ENCODE measurements around the gene SLC26A3.

SLC26A3 gene

DNA sequence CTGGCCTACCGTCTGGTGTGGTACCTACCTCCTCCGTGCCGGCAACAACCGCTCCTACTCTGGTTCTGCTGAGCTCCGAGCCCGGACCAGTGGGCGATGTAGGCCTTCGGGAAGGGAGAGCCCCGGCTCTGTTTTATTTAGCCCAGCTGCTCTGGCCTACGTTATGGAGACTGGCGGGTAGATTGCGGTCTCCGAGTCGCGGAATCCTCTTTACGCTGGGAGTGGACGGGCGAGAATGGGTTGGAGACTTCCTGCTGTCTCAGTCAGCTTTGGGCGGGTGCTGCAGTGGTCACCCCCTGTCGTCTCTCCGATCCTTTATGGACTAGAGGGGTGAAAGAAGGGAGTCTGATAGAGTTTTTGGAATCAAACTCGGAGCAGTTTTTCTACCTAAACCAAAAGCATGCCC, 58.7 kb downstream of the SLC26A3 start:
- DNase-seq (ENCODE audit: low read depth in 2 of 2): peak in 1 of 2 experiments; percentile 8

DNA sequence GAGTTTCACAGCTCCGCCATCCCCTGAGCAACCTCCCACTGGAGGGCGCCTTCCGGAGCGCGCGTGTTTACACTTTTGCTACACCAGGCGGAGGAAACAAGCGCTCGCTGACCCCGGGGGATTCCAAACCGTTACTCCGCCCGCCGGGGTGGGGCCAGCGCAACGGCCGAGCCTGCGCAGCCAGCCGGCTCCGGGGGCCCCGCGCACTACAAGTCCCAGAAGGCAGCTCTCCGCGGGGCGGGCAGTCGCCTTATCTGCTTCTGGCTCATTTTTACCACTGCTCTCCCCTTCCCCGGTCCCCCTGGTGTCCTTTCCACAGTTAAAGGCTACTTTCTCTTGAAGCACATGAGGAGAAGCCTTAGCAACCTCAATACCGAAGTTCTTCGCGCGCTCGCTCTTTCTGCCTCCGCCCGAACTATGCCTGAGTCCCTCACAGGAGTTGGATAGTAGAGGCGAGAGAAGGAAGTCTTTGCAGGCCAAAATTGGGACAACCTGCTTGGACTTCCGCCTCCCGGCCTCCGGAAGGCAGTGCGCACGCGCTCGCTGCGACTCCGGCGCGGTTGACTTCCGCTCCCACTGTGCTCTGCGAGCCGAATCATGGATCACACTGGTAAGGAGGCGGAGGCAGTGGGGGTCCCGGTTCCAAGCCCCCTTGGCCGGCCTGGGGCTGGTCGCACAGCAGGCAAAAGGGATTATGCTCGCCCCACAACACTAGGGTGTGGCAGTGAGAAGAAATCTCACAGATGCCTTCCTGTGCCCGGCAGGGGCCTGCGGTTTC, 59.3 kb downstream of the SLC26A3 start, which contains the start of gene CBLL1:
TSS of gene CBLL1 (plus strand) at position 576 of the 778 bp plus-strand sequence. CDS start at position 598, 22 bp downstream.
- peak; percentile 90 to 92 for DNase-seq (ENCODE audit: low read depth in 2 of 2)

DNA sequence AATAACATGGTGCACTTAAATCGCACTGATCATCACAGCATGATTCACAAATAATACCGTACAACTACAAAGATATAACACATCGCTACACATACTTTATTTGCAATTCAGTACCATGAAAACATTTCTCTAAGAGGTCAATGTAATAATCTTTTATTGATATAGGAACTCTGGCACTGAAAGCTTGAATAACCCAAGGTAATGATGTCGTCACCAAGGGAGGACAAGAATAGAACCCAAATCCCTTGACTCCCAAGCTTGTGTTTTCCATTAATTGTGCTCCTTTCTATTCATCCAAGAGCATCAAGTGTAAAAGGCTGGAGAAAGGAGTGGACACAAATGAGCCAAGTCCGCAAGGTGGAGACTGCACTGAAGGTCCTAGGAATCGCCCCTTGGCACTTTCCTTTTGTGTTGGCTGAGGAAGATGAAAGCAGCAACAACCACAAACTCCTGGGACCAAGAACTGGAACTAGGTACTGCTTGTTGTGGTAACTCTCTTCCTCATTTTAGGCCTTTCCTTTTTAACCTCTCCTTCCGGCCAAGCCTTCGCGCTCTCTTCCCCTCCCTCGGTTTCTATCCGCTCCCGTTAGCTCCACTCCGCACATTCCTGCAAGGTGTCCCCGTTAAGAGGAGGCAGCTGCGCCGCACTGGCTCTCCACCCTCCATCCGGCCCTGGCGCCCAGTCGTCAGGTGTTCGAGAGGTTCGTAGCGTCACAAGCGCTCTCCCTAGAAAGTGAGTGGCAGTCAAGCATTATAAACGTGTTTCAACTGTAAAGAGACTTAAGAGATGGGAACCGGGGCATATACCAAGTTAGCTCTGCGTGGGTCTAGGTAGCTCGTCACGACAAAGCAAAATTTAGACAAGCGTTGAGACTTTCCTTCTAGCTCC, 60.1 kb downstream of the SLC26A3 start:
- DNase-seq (ENCODE audit: low read depth in 2 of 2): no peak

DNA sequence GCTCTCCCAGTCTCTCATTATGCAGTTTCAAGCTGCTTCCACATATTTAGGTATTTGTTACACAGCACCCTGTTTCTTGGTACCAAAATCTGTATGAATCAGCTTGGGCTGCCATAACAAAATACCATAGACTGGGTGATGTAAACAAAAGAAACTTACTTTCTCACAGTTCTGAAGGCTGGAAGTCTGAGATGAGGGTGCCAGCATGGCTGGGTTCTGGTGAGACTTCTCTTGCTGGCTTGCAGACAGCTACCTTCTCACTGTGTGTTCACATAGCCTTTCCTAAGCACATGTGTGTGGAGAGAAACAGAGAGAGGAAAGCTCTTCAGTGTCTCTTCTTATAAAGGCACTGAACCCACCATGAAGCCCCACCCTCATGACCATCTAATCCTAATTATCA, 74.7 kb downstream of the SLC26A3 start:
- DNase-seq (ENCODE audit: low read depth in 2 of 2): no peak

DNA sequence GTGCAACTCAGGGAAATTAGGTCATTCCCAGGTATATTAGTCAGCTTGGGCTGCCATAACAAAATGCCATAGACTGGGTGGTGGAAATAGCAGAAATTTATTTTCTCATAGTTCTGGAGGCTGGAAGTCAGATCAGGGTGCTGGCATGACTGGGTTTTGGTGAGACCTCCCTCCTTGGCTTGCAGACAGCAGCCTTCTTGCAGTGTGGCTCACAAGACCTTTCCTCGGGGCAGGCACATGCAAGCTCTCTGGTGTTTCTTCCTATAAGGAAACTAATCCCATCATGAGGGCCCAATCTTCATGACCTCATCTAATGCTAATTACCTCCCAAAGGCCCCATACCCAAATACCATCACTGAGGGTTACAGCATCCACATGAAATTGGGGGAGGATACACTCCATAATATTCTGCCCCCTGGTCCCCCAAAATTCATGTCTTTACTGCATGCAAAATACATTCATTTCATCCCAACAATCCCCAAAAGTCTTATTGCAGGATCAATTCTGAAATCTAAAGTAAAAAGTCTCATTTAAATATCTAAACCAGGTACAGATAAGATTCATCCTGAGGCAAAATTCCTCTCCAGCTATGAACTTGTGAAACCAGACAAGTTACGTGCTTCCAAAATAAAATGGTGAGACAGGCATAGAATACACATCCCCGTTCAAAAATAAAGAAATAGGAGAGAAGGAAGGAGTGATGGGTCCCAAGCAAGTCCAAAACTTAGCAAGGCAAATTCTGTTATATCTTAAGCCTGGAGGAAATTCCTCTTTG, 76.5 kb downstream of the SLC26A3 start:
- DNase-seq (ENCODE audit: low read depth in 2 of 2): no peak

DNA sequence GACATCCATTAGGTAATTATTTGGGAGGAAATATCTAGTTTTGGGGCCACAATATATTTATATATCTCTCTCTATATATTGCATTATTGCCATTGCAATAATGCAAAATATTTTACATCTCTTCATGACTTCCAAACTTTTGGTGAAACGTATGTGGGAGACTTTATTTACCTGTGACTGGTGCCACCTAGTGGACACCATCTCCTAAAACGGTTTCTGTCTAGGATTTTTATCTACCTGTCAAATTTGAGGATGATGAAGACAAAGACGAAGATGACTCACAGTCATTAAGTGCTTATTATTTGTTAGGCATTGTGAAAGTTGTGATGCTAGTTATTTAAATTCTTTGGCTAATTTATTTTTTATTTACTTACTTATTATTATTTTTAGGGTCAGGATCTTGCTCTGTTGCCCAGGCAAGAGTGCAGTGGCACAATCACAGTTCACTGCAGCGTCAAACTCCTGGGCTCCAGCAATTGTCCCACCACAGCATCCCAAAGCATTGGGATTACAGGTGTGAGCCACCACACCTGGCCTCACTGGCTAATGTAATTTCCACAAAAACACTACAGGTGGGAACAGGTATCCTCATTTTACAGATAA, 77.8 kb downstream of the SLC26A3 start:
- peak; percentile 37 for DNase-seq (ENCODE audit: low read depth in 2 of 2)

DNA sequence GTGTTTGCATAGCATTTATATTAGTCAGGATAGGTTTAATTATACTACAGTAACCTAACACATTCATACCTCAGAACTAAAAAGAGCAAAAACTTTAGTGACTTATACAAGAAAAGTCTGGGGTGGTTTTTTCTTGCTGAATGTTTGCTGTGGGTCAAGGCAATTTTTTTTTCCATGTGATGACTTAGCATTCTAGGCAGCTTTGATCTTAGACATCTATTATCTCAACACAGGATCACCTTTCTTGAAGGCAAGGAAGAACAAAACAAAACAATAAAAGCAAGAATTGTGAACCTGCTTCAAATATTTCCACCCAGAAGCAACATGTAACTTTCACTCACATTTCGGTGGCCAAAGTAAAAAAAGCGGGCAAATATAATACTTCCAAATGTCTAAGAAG, 79.8 kb downstream of the SLC26A3 start:
- no peak for DNase-seq (ENCODE audit: low read depth in 2 of 2)

DNA sequence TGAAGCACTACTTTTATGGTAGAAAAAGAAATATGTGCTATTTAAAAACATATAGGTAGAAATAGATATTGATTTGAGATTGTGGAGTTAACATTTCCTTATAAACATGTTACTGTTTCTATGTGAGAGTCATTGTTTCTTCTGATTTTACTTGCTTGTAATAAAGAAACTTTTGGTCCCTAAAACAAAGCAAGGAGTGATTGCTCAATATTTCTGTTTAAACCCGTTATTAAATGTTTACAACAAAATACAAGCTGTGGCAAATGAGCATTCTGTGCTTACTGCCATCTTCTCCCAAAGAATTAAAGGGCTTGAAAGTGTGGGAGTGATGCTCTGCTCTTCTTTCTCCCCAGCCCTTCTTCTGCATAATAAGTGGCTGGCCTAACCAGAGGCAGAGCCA, 81.7 kb downstream of the SLC26A3 start:
- no peak for DNase-seq (ENCODE audit: low read depth in 2 of 2)

DNA sequence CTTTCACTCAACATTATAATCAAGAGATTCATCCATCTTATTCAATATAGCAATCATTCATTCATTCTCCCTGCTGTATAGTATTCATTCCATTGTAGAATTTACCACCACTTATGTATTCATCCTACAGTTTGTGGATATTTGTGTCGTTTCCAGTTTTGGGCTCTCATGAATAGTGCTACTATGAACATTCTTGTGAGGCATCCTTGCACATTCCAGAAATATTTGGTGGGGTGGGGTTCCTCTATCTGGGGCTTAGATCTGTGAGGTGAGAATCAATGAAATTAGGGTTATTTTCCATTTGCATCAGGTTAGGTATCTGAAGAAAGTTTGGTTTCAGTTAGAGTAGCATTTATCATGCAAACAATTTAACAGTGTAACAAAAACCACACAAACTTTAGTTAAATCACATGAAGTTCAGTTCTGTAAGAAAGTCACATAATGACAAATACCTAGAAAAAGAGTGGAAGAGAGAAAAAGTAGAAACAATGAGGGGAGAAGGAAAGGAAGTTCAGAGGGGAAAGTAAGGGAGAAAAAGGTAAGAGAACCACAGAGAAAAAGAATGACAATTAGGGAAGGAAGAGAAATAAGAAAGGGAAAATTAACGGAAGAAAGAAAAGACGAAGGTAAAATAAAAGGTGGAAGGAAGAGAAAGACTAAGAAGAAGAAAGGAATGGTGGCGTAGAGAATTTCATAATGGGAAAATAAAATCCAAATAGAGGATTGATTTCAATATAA, 84.4 kb downstream of the SLC26A3 start:
- DNase-seq (ENCODE audit: low read depth in 2 of 2): no peak

DNA sequence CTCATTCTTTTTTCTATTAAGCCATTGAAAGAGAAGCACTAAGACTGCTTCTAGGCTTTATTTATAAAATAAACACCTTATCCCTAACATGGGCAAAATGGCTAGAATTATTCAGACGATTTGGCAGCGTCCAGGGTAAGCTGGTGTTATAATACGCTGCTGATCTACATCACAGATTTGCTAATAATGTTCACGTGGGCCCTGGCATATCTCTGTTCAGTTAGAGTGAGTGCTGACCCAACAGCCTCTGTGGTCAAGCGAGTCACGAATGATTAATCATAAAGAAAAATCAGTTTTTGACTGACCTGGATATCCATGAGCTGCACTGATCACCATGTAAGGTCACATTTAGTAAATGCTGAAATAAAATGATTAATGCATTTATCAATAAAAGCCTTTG, 87.5 kb downstream of the SLC26A3 start:
- no peak for DNase-seq (ENCODE audit: low read depth in 2 of 2)
